Measurements from ENCODE around the gene ELMO3. TPM values are rescaled to one million over a fixed set of nuclear protein-coding genes. Genes with fewer than 3 reads are reported as not detected.

Gene ELMO3
- total and polyA plus RNA-seq, 2 of the 13 experiments (the other 11 are each of a cell fraction or from before 2014, with no cell fraction given) = 2.6 to 4.0 TPM

DNA sequence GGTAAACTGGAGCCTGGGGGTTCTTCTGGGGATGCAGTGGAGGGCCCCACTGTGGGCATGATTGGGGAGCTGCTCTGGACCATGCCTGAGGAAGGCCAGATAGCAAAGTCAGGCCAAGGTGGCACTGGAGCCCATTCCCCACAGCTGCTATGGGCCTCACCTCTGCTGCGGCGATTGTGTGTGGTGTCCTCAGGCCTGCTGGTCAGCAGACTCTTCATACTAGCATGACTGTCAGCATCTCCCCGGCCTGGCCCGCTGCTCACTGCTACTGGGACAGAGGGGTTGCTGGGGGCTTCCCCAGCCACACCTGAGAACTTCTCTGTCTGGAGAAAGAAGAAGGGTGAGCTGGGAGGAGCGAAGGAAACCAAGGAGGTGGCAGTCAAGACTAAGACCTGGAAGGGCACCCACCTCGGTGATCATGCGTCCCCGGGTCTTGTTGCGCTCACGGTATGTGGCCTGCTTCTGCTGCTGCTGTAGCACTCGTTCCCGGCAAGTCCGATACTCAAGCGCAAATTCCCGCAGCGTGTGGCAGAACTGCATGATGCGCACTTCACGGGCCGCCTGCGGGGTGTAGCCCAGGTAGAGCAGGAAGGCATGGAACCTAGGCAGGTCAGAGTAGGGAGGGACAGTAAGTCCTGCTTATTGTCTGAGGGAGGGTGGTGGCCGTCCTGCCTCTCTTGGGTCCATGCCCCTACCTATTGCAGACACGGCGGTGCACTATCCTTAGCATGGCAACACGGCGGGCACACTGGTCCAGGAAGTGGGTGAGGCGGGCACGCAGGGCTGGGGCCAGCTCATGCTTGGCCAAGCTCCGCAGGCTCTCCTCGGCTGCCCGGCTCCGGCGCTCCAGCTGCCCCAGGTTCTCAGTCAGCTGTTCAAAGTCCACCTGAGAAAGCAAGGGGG, 31.2 kb downstream of the ELMO3 start (continued):
- TF ChIP-seq, protein P1, sequence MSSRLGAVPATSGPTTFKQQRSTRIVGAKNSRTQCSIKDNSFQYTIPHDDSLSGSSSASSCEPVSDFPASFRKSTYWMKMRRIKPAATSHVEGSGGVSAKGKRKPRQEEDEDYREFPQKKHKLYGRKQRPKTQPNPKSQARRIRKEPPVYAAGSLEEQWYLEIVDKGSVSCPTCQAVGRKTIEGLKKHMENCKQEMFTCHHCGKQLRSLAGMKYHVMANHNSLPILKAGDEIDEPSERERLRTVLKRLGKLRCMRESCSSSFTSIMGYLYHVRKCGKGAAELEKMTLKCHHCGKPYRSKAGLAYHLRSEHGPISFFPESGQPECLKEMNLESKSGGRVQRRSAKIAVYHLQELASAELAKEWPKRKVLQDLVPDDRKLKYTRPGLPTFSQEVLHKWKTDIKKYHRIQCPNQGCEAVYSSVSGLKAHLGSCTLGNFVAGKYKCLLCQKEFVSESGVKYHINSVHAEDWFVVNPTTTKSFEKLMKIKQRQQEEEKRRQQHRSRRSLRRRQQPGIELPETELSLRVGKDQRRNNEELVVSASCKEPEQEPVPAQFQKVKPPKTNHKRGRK (CRISPR knock-in tag; IDR thresholded peaks at IDR 0.05) = no peak
- TF ChIP-seq ZC3H13 (CRISPR knock-in tag; IDR thresholded peaks at IDR 0.05) = no peak
- TF ChIP-seq MAF1 (CRISPR knock-in tag; IDR thresholded peaks at IDR 0.05; ENCODE audit: borderline replicate concordance) = no peak
- no peak for TF ChIP-seq FOXM1 (CRISPR knock-in tag; IDR thresholded peaks at IDR 0.05)
- no peak for TF ChIP-seq ASH2L (IDR thresholded peaks at IDR 0.05; ENCODE audit: insufficient read length, low read depth, low read length)
- no peak for TF ChIP-seq ZNF773 (CRISPR knock-in tag; IDR thresholded peaks at IDR 0.05; ENCODE audit: borderline replicate concordance)
- peak; percentile 67 for TF ChIP-seq RBFOX2 (IDR thresholded peaks at IDR 0.05; ENCODE audit: low read depth, low read length)
- no peak for TF ChIP-seq RBAK (CRISPR knock-in tag; IDR thresholded peaks at IDR 0.05)
- TF ChIP-seq MTA1 (CRISPR knock-in tag; IDR thresholded peaks at IDR 0.05; ENCODE audit: borderline replicate concordance) = 0 out of 2 replicates have a peak, but pooled peaks have one; percentile 34
- peak; percentile 91 for TF ChIP-seq AGO2 (optimal IDR thresholded peaks at IDR 0.05; ENCODE audit: low read depth, low read length)
- TF ChIP-seq, protein P2, sequence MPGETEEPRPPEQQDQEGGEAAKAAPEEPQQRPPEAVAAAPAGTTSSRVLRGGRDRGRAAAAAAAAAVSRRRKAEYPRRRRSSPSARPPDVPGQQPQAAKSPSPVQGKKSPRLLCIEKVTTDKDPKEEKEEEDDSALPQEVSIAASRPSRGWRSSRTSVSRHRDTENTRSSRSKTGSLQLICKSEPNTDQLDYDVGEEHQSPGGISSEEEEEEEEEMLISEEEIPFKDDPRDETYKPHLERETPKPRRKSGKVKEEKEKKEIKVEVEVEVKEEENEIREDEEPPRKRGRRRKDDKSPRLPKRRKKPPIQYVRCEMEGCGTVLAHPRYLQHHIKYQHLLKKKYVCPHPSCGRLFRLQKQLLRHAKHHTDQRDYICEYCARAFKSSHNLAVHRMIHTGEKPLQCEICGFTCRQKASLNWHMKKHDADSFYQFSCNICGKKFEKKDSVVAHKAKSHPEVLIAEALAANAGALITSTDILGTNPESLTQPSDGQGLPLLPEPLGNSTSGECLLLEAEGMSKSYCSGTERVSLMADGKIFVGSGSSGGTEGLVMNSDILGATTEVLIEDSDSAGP (CRISPR knock-in tag; IDR thresholded peaks at IDR 0.05; ENCODE audit: borderline replicate concordance) = peak; percentile 14; the same call in 1 of the 2 replicates
- no peak for TF ChIP-seq ZNF251 (CRISPR knock-in tag; IDR thresholded peaks at IDR 0.05)
- TF ChIP-seq POLR2A (IDR thresholded peaks at IDR 0.05; ENCODE audit: insufficient read depth in 1 of 2, low read depth in 2 of 2, low read length in 2 of 2) = peak; percentile 11 to 43; a peak in 3 of 4 replicates
- TF ChIP-seq NFE2 (CRISPR knock-in tag; IDR thresholded peaks at IDR 0.05) = no peak
- no peak for TF ChIP-seq KAT2B (IDR thresholded peaks at IDR 0.05; ENCODE audit: borderline replicate concordance, low read depth, low read length)
- TF ChIP-seq, protein P3, sequence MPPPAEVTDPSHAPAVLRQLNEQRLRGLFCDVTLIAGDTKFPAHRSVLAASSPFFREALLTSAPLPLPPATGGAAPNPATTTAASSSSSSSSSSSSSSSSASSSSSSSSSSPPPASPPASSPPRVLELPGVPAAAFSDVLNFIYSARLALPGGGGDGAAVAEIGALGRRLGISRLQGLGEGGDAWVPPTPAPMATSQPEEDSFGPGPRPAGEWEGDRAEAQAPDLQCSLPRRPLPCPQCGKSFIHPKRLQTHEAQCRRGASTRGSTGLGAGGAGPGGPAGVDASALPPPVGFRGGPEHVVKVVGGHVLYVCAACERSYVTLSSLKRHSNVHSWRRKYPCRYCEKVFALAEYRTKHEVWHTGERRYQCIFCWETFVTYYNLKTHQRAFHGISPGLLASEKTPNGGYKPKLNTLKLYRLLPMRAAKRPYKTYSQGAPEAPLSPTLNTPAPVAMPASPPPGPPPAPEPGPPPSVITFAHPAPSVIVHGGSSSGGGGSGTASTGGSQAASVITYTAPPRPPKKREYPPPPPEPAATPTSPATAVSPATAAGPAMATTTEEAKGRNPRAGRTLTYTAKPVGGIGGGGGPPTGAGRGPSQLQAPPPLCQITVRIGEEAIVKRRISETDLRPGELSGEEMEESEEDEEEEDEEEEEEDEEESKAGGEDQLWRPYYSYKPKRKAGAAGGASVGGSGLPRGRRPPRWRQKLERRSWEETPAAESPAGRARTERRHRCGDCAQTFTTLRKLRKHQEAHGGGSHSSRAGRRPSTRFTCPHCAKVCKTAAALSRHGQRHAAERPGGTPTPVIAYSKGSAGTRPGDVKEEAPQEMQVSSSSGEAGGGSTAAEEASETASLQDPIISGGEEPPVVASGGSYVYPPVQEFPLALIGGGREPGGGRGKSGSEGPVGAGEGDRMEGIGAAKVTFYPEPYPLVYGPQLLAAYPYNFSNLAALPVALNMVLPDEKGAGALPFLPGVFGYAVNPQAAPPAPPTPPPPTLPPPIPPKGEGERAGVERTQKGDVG (CRISPR knock-in tag; IDR thresholded peaks at IDR 0.05; ENCODE audit: borderline replicate concordance) = no peak
- no peak for TF ChIP-seq ZNF709 (CRISPR knock-in tag; IDR thresholded peaks at IDR 0.05)
- TF ChIP-seq, protein P4, sequence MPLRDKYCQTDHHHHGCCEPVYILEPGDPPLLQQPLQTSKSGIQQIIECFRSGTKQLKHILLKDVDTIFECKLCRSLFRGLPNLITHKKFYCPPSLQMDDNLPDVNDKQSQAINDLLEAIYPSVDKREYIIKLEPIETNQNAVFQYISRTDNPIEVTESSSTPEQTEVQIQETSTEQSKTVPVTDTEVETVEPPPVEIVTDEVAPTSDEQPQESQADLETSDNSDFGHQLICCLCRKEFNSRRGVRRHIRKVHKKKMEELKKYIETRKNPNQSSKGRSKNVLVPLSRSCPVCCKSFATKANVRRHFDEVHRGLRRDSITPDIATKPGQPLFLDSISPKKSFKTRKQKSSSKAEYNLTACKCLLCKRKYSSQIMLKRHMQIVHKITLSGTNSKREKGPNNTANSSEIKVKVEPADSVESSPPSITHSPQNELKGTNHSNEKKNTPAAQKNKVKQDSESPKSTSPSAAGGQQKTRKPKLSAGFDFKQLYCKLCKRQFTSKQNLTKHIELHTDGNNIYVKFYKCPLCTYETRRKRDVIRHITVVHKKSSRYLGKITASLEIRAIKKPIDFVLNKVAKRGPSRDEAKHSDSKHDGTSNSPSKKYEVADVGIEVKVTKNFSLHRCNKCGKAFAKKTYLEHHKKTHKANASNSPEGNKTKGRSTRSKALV (CRISPR knock-in tag; IDR thresholded peaks at IDR 0.05) = no peak
- no peak for TF ChIP-seq ZNF674 (CRISPR knock-in tag; IDR thresholded peaks at IDR 0.05; ENCODE audit: low read depth)

Measured in HepG2 (cell line).